AG04450 (cell line): Measurements from ENCODE around the gene ABHD17B. TPM values are rescaled to one million over a fixed set of nuclear protein-coding genes. Genes with fewer than 3 reads are reported as not detected.
"Not testable (repeated sequence)": the region's sequence is repeated elsewhere in the genome, so short reads cannot be mapped to it uniquely, and the experiment has no call there.

Experiments
- CTCF ChIA-PET: fragments of 300-600, 350-600 bp; formaldehyde crosslinking; extraction: SDS; loops from one replicate; lab custom pipeline; 2022; ENCODE audit warnings: antibody characterized with exemption, inconsistent platforms; lab: Charles Lee
- POLR2A ChIA-PET: fragments of 350-600 bp; formaldehyde crosslinking; extraction: SDS; loops from one replicate; lab custom pipeline; 2021; ENCODE audit warnings: antibody characterized with exemption, inconsistent platforms; lab: Yijun Ruan, JAX
- DNase-seq: peaks from one replicate; pipeline ENCODE4 v3.0.0-alpha.2; 2011; ENCODE audit warnings: low read depth, low spot score
- H3K27ac ChIP-seq: one replicate; pipeline ENCODE4 v1.5.1; 2012; ENCODE audit warnings: low read depth, low read length, control low read depth
- H3K27me3 ChIP-seq: one replicate; pipeline ENCODE4 v1.6.0; 2012; ENCODE audit warnings: low read length; ENCODE audit not compliant: control insufficient read depth, insufficient read depth
- H3K4me3 ChIP-seq: 2 replicates; pipeline ENCODE4 v1.5.1; 2011; ENCODE audit warnings: mild to moderate bottlenecking, low read depth, low read length, control low read depth
- H3K9me3 ChIP-seq: 2 replicates; pipeline ENCODE4 v1.5.1; 2012; ENCODE audit warnings: low read length; ENCODE audit not compliant: control insufficient read depth, insufficient read depth
- CTCF ChIP-seq: IDR thresholded peaks from 2 replicates; pipeline ENCODE4 v1.5.1; 2011; ENCODE audit warnings: low read depth, low read length, control low read depth, inconsistent platforms
- polyA plus RNA-seq: library from polyadenylated mRNA; depleted of rRNA; stranded (reverse); fragments of >200 nt; gene quantifications from 2 replicates; pipeline ENCODE4 v1.2.3, GENCODE V29; 2011

Gene ABHD17B
- polyA plus RNA-seq, 1 experiment = 15.3 TPM

- Histone ChIP-seq H3K9me3 (no peaks in the 10 kb centered on the region; the same call in 1 of the 2 replicates), H3K27me3 (no peaks in the 10 kb centered on the region), H3K4me3 (peak overlapping the region; percentile 89), H3K27ac (peak overlapping the region; percentile 66)
- DNase-seq = no peak
- ChIA-PET POLR2A (interaction anchor here (0.6 to 1.7 kb wide), 7 partner anchors 11 to 141 kb away, joined by 3 to 9 read pairs (median 4); partner anchors contain the start of gene CEMIP2), CTCF (no interaction called here)
- no peak for TF ChIP-seq CTCF
Observed at GRCh38 chr9:71909887-71910649, 925 bp downstream of the ABHD17B start.

- H3K4me3 ChIP-seq = peak overlapping the region; percentile 89
- no peak for TF ChIP-seq CTCF
- POLR2A ChIA-PET = no interaction called here
- no peaks in the 10 kb centered on the region; the same call in 1 of the 2 replicates for H3K9me3 ChIP-seq
- no peak for DNase-seq
- H3K27me3 ChIP-seq = no peaks in the 10 kb centered on the region
- CTCF ChIA-PET = interaction anchor here (0.8 kb wide), 1 partner anchor 102 kb away, joined by 4 read pairs; no protein-coding TSS in a partner anchor
- H3K27ac ChIP-seq = no peak overlapping the region
Observed at GRCh38 chr9:71908825-71909224, 2.2 kb downstream of the ABHD17B start.

GRCh38 chr9:71904076-71904475, 6.9 kb downstream of the ABHD17B start:
- Histone ChIP-seq H3K4me3 (no peak overlapping the region), H3K27me3 (no peaks in the 10 kb centered on the region), H3K27ac (no peak overlapping the region), H3K9me3 (no peaks in the 10 kb centered on the region)
- ChIA-PET CTCF (interaction anchor here (0.6 to 1.5 kb wide), 2 partner anchors 18 to 97 kb away, joined by 3 to 4 read pairs; no protein-coding TSS in a partner anchor), POLR2A (no interaction called here)
- TF ChIP-seq CTCF = no peak
- no peak for DNase-seq

- no peak for TF ChIP-seq CTCF
- Histone ChIP-seq H3K27me3 (no peaks in the 10 kb centered on the region), H3K9me3 (no peaks in the 10 kb centered on the region), H3K27ac (no peak overlapping the region), H3K4me3 (no peak overlapping the region)
- ChIA-PET POLR2A (no interaction called here), CTCF (interaction anchor here (0.7 kb wide), 1 partner anchor 82 kb away, joined by 4 read pairs; no protein-coding TSS in a partner anchor)
- no peak for DNase-seq
Observed at GRCh38 chr9:71901695-71902597, 9.0 kb downstream of the ABHD17B start.

GRCh38 chr9:71898756-71899155, 12.2 kb downstream of the ABHD17B start:
- DNase-seq, H3K4me3 ChIP-seq, H3K9me3 ChIP-seq, H3K27ac ChIP-seq, H3K27me3 ChIP-seq: not testable (repeated sequence)
- POLR2A ChIA-PET = interaction anchor here (0.6 kb wide), 1 partner anchor 12 kb away, joined by 4 read pairs; no protein-coding TSS in a partner anchor
- CTCF ChIA-PET = interaction anchor here (1.0 to 1.5 kb wide), 3 partner anchors 8 to 92 kb away, joined by 3 read pairs; no protein-coding TSS in a partner anchor
